ENCODE data around the gene PCOLCE2.
"Not testable (repeated sequence)": the region's sequence is repeated elsewhere in the genome, so short reads cannot be mapped to it uniquely, and the experiment has no call there.

PCOLCE2 gene

GRCh38 chr3:142898346-142899213 lies 9.7 kb upstream of the PCOLCE2 start:
- no peak for DNase-seq

GRCh38 chr3:142897807-142898206 lies 8.9 kb upstream of the PCOLCE2 start:
- no peak for DNase-seq

GRCh38 chr3:142896996-142897395 lies 8.1 kb upstream of the PCOLCE2 start:
- DNase-seq: no peak

GRCh38 chr3:142896201-142896755 lies 7.4 kb upstream of the PCOLCE2 start:
- no peak for DNase-seq

- DNase-seq: no peak
These were observed 5.6 kb upstream of the PCOLCE2 start for GRCh38 chr3:142894493-142894892.

GRCh38 chr3:142892714-142893113 lies 3.8 kb upstream of the PCOLCE2 start:
- no peak for DNase-seq

GRCh38 chr3:142890592-142890991 lies 1.7 kb upstream of the PCOLCE2 start:
- DNase-seq: no peak

GRCh38 chr3:142889212-142890014 lies 530 bp upstream of the PCOLCE2 start:
- DNase-seq: no peak

GRCh38 chr3:142888099-142888480 lies 793 bp downstream of the PCOLCE2 start:
- peak; percentile 7 for DNase-seq

- no peak for DNase-seq
These were observed 1.9 kb downstream of the PCOLCE2 start for GRCh38 chr3:142886940-142887339.

- no peak for DNase-seq
These were observed 2.9 kb downstream of the PCOLCE2 start for GRCh38 chr3:142886021-142886420.

- DNase-seq: no peak
These were observed 4.4 kb downstream of the PCOLCE2 start for GRCh38 chr3:142884531-142884930.

GRCh38 chr3:142883534-142883933 lies 5.3 kb downstream of the PCOLCE2 start:
- not testable (repeated sequence) for DNase-seq

GRCh38 chr3:142881445-142882224 lies 7.2 kb downstream of the PCOLCE2 start:
- no peak for DNase-seq

- no peak for DNase-seq
These were observed 10.1 kb downstream of the PCOLCE2 start for GRCh38 chr3:142878649-142879300.

- no peak for DNase-seq
These were observed 12.5 kb downstream of the PCOLCE2 start for GRCh38 chr3:142876417-142876816.

- DNase-seq: no peak
These were observed 13.2 kb downstream of the PCOLCE2 start for GRCh38 chr3:142875583-142876207.

- DNase-seq: no peak
These were observed 13.8 kb downstream of the PCOLCE2 start for GRCh38 chr3:142875099-142875498.

GRCh38 chr3:142868382-142868781 lies 20.5 kb downstream of the PCOLCE2 start:
- not testable (repeated sequence) for DNase-seq

- DNase-seq: no peak
These were observed 21.8 kb downstream of the PCOLCE2 start for GRCh38 chr3:142866841-142867631.

All from stimulated activated CD4-positive, alpha-beta T cell treated with anti-CD3 and anti-CD28 coated beads, Interleukin-1b, Interleukin-23, amount 100 ng/mL, for 48 hours (primary cell).